Measurements from ENCODE around the gene PRKN.

Gene PRKN

DNA sequence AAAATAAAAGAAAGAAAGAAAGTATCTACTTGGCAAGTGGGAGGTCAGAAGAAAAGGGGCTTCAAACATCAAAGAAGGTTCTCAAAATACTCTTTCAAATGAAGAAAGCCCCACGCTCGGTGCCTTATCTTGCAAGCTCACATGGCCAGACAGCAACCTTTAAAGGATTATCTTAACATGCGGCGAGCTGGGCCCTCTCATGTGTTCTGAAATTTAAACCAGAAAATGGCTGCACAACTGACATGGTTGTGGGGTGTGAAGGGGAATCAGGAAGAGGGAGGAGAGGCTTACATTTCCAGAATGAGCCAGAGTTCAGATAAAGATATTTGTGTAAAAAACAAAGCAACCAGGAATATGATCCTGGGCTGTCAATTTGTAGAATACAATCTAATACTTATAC is 363.1 kb downstream of the PRKN start:
- DNase-seq, result no peak

DNA sequence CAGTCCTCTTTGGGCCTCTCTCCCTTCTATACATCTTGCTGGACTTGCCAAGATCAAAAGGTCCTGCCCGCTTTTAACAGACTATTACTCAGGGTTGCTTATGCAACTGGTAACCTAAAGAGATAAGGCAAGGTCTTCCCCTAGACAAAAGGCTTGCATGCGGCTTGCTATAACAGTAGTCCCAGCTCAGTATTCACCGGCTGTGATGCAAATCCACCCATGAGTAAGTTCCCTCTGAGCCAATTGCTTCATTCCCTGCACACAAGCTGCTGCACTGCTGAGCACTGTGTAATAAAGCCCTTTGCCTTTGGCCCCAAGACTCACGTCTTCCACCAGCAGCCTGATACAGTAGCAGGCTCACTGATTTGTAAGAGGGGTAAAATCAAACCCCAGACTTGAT is 363.8 kb downstream of the PRKN start:
- no peak for DNase-seq

DNA sequence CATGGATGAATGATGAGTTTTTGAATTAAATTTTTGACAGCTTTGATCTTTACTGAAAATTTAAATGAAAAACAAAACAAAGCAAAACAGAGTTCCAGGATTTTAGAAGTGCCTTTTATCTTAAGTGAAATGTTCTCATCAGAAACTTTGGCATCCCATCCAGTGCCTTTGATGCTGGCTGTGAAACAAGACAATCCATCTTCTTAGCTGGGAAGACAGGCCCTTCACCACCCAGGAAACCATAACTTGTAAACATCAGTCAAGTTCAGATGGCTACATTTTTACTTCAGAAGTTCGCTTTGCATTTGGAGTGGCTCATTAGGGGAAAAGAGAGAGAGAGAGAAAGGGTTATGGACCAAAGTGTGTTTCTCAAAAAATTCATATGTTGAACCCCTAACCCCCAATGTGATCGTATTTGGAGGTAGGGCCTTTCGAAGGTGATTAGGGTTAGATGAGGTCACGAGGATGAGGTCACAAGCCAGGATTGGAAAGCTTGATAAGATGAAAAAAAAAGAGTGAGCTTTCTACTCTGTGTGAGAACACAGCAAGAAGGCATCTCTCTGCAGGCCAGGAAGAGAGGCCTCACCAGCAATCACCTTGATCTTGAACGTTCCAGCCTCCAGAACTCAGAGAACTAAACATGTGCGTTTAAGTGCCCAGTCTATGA is 366.5 kb downstream of the PRKN start:
- DNase-seq, result no peak

DNA sequence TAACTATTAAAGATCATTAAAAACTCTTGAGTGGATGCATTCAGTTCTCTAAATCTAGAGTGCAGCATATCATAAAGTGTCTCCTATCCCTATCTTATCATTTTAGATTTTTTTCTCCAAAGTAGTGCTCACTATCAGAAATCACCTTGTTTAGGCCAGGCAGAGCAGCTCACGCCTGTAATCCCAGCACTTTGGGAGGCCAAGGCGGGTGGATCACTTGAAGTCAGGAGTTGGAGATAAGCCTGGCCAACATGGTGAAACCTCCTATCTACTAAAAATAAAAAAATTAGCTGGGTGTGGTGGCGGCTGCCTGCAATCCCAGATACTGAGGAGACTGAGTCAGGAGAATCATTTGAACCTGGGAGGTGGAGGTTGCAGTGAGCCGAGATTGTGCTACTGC is 368.9 kb downstream of the PRKN start:
- DNase-seq, result no peak

DNA sequence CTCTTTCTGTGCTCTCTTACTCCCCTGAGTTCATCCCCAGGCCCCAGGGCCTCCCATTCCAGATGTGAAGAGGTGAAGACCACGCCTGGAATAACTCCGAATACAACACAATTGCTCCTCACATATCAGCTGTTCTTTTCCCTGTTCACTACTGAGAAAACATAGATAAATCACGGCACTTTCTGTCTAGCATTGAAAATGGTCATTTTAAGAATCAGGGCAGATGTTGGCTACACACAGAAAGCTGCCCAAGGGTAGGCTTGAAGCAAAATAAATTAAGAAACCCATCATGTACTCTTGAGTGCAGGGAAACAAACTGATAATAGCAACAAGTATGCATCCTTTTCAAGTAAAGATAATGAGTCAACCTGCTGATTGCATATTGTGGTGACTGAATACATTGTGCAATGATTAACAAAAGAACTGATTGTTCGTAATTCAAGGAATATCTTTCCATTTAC is 382.5 kb downstream of the PRKN start:
- no peak for DNase-seq

DNA sequence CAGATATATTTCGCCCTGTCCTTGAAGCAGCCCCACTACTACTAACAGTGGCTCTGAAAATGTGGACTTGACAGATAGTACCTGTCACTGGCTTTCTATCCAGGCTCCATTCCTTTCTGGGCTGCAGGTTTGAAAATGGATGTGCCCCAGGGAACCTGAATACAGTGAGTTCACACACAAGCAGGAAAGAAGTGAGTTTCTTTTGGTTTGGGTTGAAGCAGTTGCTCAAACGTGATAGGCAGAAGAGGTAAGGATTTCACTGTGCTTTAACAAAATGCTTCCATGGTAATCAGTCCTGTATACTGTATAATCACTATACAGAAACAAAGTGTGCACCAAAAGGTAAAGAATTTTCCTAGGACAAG is 382.9 kb downstream of the PRKN start:
- no peak for DNase-seq

DNA sequence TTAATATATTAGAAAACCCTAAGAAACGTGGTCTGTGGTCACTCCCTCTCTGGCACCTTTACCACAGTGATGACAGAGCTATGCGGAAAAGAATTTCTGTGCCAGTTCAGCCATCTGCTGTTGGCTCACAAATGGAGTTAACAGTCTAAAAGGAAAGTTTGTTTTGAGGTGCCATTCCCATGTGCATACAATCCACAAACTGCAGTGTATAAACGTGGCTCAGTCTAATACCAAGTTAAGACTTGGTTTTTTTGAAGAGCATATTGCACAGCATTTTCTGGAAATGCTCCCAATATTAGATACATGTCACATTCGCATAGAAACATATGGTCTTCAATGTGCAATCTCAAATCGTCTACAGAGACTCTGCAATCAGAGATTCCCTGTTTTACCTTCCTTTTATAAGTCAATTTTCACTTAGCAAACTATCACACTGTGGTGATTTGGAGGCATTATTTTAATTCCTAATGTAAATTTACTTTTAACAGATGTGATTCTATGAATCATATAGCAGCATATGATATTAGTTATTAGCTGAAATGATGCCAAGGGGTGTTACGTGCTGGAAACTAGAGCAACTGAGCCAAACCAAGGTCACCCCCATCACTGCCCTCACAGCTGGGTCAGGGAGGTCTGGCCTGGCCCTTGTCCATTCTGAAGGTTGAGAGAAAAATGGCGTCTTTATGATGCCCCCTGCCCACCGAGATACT is 383.5 kb downstream of the PRKN start:
- DNase-seq, result no peak

DNA sequence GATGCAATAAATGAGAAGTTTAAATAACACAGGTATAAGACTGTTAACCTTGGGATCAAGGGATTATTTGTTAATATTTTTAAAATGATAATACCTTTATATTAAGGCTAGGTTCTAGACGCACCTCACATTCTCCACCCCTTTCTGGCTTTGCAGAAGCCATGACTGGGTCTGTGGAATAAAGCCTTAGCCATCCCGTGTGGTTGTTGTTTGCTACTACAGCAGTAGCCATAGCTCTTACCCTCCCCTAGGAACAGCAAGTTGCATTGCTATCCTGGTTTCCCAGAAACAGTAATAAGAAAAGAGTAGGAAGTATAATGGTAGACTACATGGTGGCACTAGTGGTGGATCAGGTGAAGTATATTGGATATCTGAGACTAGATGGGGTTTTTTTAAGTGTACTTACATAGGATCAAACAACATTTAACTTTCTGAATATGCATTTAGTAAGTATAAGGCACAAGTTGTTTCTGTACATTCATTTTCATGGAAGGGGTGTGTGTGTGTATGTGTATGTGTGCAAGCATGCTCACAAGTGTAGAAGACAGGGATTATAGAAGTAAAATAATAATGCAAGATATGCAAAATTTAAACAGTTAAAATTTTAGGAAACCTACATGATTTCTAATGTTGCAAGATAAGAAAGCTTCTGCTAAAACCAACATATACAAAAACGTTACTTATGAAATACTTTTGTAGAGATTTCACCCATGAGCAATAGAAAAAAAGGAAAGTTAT is 384.2 kb downstream of the PRKN start:
- no peak for DNase-seq

DNA sequence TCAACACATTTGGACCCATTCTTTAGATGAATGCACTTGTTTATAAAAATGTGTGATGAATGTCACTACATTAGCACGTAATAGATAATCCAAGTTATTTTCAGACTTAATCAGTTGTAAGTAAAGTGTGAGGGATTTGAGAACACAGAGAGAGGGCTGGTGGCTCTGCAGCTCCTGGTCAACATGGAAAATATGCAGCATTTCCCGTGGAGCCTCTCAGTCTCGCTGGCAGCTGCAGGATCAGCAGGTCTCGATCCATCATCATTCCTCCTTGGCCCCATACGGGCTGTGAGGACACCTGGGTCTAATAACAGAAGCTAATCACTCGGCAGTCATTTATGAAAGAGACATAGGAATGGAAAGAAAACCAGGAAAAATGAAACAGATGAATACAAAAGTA is 390.2 kb downstream of the PRKN start:
- DNase-seq, result no peak

DNA sequence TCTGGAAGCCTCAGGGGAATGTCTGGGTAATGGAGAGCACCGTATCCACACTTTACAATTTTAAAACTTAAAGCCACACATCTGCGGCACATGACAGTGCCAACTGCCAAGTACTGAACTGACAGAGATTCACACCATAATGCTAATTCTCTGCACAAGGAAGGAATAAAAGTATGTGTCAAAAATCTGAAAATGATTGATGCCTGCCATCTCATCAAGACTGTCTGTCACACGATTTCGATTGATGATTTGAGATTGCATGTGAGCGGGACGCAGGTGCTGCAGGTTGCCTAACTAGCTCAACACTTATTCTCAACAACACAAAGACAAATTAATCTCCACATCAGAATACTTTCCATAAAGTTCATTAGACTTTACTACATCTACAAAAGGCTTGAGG is 391.2 kb downstream of the PRKN start:
- no peak for DNase-seq

DNA sequence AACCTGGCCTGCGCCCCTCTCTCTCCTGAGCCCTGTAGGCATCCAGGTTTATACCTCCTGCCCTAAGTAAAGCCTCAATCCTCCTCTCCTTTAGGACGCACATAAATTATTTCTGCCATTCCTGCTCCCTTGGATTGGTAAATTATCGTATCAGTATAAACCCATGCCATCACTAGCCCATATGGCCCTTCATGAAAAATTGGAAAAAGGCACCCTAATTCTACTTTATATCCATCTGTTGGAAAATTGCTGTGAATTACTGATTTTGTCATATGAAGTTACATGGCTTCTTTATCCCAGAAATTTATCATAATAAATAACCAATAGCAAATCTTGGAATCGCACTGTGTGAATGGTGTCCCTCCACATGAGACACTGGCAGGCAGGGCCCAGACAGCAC is 395.2 kb downstream of the PRKN start:
- no peak for DNase-seq

DNA sequence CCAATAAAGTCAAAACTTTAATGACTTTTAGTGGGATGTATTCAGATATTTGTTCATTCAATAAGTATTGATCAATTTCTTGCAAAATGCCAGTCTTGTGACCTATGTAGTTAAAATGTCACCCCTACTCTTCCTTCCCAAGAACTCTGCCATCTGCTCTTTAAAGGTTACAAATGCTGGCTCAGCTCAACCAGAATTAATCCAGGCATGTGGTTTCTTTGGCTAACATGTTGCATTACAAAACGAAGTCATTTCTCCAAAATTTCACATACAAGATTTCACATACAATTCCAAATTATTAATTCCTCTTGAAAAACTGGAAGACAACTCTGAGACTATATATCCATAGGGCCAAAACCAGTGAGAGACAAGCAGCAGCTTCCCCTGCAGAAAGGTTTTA is 395.7 kb downstream of the PRKN start:
- no peak for DNase-seq

DNA sequence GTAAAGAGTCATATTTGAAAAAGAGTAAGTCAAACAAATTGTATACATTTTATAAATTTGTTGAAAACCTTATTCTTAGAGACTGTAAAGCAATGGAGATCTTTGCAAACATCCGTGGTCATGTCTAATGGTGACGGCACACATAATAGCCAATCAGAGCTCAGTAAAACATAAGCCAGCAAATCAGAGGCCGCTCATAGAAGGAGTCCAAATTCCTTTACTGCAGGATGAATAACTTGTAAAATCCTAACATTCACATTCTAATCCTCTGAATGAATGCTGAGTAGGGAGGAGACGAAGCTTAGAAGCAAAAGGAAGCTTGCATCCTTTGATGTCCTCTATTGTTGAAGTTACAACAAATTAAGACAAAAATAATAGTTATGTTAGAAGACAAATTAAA is 401.7 kb downstream of the PRKN start:
- no peak for DNase-seq

DNA sequence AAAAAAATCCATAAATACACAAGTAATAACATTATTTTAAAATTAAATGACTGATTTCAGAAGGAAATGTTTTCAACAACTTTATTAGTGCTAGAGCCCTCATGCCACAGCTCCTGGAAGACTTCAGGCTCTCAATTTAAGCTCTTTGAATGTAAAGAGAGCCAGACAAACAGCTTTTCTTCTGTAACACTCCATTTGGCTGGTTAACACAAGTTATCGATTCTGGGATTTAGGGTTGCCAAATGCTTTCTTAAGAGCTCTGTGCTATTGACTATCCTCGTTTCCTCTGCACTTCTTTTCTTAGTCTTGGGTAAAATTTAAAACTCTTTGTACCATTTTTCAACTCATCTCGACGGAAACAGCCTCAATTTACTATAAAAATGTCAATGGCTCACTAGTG is 402.5 kb downstream of the PRKN start:
- no peak for DNase-seq

DNA sequence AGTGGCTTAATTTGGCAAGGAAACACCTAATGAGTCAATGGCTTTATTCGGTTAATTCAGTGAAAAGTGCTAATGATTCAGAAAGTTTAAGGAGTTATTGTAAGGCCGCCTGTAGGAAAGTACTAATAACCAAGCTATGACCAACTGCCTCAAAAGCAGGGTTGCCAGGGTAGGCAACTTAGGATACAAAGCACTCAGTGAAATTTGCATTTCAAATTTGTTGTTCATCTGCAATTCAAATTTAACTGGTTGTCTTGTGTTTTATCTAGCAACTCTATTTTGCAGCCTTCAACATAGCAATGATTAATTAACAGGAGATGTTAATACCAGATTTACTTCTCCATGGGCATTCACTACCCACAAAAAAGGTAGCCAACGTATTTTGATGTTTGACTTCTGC is 412.3 kb downstream of the PRKN start:
- no peak for DNase-seq

DNA sequence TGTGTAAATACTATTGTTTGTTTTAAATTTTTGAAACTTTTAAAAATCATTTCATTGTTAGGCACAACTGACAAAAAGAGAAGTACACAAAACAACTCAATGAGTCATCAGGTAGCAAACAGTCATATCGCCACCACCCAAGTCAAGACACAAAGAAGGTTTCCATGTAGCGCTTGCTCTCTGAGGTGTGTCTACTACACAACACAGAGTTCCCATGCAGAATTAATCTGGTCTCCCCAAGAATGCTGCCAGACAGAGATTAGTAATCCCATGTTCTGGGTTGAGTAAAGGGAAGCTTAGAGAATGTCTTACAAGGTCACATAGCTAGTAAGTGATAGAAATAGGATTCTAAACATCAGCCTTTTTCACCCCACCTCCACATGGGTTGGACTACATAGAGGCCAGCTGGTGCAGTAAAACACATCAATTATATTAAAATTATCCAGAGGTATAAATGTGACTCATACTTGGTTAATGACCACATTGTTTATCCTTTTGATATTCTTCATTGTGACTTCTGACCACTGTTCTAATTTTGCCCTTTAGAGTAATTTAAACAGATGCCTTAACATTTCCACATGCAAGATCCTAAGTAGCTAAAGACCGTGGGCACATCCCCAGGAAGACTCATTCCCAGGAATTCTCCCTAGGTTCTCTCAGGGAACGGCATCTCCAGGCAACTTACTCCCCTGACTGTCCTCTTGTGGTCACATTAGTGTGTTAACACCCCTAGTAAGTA is 413.5 kb downstream of the PRKN start:
- DNase-seq, result no peak

DNA sequence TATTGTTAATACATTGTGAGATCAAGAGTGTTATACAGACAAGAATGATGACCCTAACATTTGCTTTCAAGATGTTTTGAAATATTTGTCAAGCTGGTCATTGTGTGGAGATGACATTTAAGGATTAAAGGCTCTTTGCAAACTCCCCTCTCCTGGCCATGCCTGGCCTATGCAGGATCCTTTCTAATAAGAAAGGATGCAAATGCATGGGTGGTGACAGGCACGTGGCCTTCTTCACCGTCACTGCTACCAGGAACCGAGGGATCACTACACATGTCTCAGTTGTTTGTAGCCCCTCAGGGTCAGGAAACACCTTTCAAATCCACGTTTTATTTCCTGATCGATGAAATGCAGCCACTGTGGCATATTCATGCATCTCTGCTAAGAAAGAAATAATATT is 419.7 kb downstream of the PRKN start:
- no peak for DNase-seq

DNA sequence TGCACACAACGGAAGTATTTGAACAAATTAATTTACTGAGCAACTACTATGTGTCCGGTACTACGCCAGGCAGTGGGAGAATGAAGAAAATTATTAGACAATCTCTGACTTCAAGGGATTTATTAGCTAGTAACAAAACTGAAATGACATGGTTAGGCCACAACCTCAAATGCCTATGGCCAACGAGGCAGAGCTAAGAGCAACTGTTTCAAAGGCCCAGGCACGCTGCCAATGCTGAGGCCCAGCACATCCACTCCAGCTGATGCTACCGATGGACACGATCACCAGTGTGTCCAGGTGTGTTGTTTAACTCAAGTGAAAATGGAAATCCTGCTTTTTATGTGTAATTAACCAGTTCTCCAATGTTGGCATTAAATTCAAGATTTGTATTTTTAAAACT is 420.9 kb downstream of the PRKN start:
- no peak for DNase-seq

DNA sequence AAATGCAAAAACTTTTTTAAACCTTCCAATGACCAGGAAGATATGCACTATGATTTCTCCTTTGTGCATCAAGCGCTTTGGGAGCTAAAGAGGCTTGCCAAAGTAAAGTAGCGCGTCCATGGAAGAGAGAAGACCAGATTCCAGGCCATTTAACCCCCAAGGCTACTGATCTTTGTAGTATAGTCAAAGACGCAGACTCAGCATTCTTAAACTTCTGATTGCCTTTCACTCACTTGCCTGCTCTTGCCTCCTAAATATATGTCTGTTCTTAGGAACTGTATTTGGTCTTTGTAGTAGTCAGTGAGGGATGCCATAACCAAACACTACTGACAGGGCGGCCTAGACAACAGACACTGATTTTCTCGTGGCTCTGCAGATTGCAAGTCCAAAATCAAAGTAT is 426.4 kb downstream of the PRKN start:
- no peak for DNase-seq

DNA sequence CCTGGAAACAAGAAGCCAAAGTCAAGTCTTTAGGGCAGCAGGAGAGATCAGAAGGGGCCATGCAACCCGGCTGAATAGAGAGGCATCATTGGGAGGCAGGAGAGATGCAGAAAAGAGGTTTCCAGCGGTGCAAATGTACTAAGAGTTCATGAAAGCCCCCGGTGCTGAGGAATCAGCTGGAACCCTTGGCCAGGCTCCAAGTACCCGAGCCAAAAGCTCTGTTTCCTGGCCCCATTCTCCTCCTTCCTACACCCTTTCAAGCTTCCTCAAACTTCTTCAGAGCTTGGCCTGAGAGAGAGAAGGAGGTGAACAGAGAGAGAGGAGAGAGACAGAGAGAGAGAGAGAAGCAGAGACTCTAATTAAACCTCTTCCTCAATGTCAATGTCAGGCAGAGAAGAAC is 433.5 kb downstream of the PRKN start:
- DNase-seq, result no peak

DNA sequence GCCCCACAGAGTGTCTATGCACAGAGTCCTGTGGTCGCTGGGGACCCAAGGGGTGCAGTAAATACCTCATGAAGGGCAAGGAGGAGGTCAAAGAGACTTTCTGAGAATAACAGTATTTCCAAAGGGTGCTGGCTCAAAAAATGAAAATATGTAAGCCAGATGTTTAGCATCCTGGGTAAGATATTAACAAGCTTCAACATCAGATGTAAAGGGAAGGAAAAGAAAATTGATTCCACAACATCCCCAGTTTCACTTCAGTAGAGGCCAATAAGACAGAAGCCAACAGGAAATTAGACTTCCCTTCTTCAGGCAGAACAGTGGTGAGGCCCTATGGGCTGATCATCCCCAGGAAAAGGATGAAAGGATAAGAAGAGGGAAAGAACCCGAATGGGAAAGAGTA is 434.7 kb downstream of the PRKN start:
- no peak for DNase-seq

DNA sequence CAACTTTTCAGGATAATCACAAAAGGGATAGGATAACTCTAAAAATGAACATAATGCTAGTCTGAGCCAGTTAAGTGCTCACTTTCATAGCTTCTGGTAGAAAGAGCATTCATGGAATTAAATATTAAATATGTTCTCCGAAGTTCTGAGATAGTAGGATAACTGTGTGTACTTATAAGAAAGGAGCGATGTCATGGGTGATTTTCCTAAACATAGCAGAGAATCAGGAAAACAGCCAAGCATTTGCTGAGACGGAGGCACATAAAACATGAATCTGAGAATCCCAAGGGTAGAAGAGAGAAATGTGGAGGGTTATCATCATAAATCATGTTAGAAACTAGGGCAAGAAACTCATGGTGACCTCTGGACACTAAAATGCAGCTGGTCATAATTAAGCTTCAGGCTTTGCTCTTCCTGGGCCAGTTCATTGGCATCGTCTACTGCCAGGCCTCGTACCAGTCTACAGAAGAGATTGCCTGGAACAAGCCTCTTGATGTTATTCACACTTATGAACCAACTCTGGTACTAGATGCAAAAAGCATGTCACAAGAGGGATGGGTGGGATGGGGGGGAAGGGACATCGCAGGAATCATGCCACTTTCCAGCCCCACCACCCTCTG is 436.6 kb downstream of the PRKN start:
- no peak for DNase-seq

DNA sequence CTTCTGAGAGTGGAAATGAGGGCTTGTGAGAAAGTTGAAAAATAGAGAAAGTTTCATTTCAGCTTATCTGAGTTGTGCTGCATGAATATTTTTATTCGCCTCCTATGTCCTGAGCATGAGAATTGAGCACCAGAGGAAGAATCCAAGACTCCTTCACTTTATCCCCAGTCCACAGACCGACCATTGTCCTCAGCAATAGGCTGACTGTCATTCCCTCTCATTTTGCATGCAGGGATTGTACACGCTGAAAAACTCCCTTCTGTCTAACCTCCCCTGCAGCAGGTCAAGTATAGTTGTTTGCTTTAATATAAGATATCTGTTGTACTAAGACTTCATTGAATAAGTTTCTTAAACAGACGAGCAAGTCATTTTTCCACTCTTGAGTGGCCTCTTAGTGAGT is 437.6 kb downstream of the PRKN start:
- no peak for DNase-seq

All from DMS79 (cell line).